ENCODE results near the gene MCM5.
A peak's percentile ranks its signal among the peaks of the same experiment; 100 is the strongest.
"Not testable (repeated sequence)": the region's sequence is repeated elsewhere in the genome, so short reads cannot be mapped to it uniquely, and the experiment has no call there.

The MCM5 gene

GRCh38 chr22:35376728-35377472 is 23.0 kb upstream of the MCM5 start:
- in situ Hi-C loops (cut with MboI; ENCODE audit: low pct_unique_long_range_greater_than_20kb, low sequenced_read_pairs), result no loop called here
- DNase-seq, result peak; percentile 99

GRCh38 chr22:35377735-35378134 is 22.2 kb upstream of the MCM5 start:
- no peak for DNase-seq
- in situ Hi-C loops (cut with MboI; ENCODE audit: low pct_unique_long_range_greater_than_20kb, low sequenced_read_pairs), result no loop called here

GRCh38 chr22:35378621-35379020 is 21.3 kb upstream of the MCM5 start:
- DNase-seq, result no peak
- in situ Hi-C loops (cut with MboI; ENCODE audit: low pct_unique_long_range_greater_than_20kb, low sequenced_read_pairs), result no loop called here

- in situ Hi-C loops (cut with MboI; ENCODE audit: low pct_unique_long_range_greater_than_20kb, low sequenced_read_pairs), result no loop called here
- DNase-seq, result no peak
Observed at GRCh38 chr22:35379146-35379993, 20.6 kb upstream of the MCM5 start.

GRCh38 chr22:35380013-35380412 is 19.9 kb upstream of the MCM5 start:
- DNase-seq, result no peak
- in situ Hi-C loops (cut with MboI; ENCODE audit: low pct_unique_long_range_greater_than_20kb, low sequenced_read_pairs), result no loop called here

GRCh38 chr22:35380537-35381423 is 19.2 kb upstream of the MCM5 start, which contains the start of gene HMOX1:
Gene HMOX1 (plus strand): TSS chr22:35381096. CDS start chr22:35381174, 78 bp downstream.
- in situ Hi-C loops (cut with MboI; ENCODE audit: low pct_unique_long_range_greater_than_20kb, low sequenced_read_pairs), result no loop called here
- peak; percentile 70 for DNase-seq

GRCh38 chr22:35381424-35382009 is 18.4 kb upstream of the MCM5 start:
- DNase-seq, result no peak
- in situ Hi-C loops (cut with MboI; ENCODE audit: low pct_unique_long_range_greater_than_20kb, low sequenced_read_pairs), result no loop called here

- no peak for DNase-seq
- in situ Hi-C loops (cut with MboI; ENCODE audit: low pct_unique_long_range_greater_than_20kb, low sequenced_read_pairs), result no loop called here
Observed at GRCh38 chr22:35383679-35384071, 16.3 kb upstream of the MCM5 start.

- in situ Hi-C loops (cut with MboI; ENCODE audit: low pct_unique_long_range_greater_than_20kb, low sequenced_read_pairs), result no loop called here
Observed at GRCh38 chr22:35384527-35384926, 15.4 kb upstream of the MCM5 start.

GRCh38 chr22:35384975-35385588 is 14.9 kb upstream of the MCM5 start:
- DNase-seq, result no peak
- in situ Hi-C loops (cut with MboI; ENCODE audit: low pct_unique_long_range_greater_than_20kb, low sequenced_read_pairs), result no loop called here

More at GRCh38 chr22:35384527-35384926, 15.4 kb upstream of the MCM5 start:
- no peak for DNase-seq

- DNase-seq, result no peak
- in situ Hi-C loops (cut with MboI; ENCODE audit: low pct_unique_long_range_greater_than_20kb, low sequenced_read_pairs), result no loop called here
Observed at GRCh38 chr22:35386670-35387288, 13.2 kb upstream of the MCM5 start.

- in situ Hi-C loops (cut with MboI; ENCODE audit: low pct_unique_long_range_greater_than_20kb, low sequenced_read_pairs), result no loop called here
- DNase-seq, result no peak
Observed at GRCh38 chr22:35390933-35391332, 9.0 kb upstream of the MCM5 start.

- in situ Hi-C loops (cut with MboI; ENCODE audit: low pct_unique_long_range_greater_than_20kb, low sequenced_read_pairs), result no loop called here
Observed at GRCh38 chr22:35392357-35392756, 7.6 kb upstream of the MCM5 start.

GRCh38 chr22:35393116-35394010 is 6.6 kb upstream of the MCM5 start:
- in situ Hi-C loops (cut with MboI; ENCODE audit: low pct_unique_long_range_greater_than_20kb, low sequenced_read_pairs), result no loop called here
- DNase-seq, result no peak

More at GRCh38 chr22:35392357-35392756, 7.6 kb upstream of the MCM5 start:
- DNase-seq, result no peak

- in situ Hi-C loops (cut with MboI; ENCODE audit: low pct_unique_long_range_greater_than_20kb, low sequenced_read_pairs), result no loop called here
- DNase-seq, result no peak
Observed at GRCh38 chr22:35394011-35394312, 6.0 kb upstream of the MCM5 start.

GRCh38 chr22:35394810-35395563 is 5.0 kb upstream of the MCM5 start:
- DNase-seq, result no peak
- in situ Hi-C loops (cut with MboI; ENCODE audit: low pct_unique_long_range_greater_than_20kb, low sequenced_read_pairs), result no loop called here

- in situ Hi-C loops (cut with MboI; ENCODE audit: low pct_unique_long_range_greater_than_20kb, low sequenced_read_pairs), result not testable (repeated sequence)
Observed at GRCh38 chr22:35396622-35397021, 3.3 kb upstream of the MCM5 start.

More at GRCh38 chr22:35396622-35397021, 3.3 kb upstream of the MCM5 start:
- DNase-seq, result peak; percentile 73

Measured in KBM-7 (cell line).